ENCODE results near the gene ZNF691. TPM values are rescaled to one million over a fixed set of nuclear protein-coding genes. Genes with fewer than 3 reads are reported as not detected.

The ZNF691 gene
- total RNA-seq, 1 donor: 14.8 TPM

- DNase-seq (ENCODE audit: low read depth in 2 of 3, low spot score in 2 of 3): no peak
Measured at GRCh38 chr1:42832641-42833240, 13.7 kb upstream of the ZNF691 start.

GRCh38 chr1:42833981-42834380 lies 12.4 kb upstream of the ZNF691 start:
- DNase-seq (ENCODE audit: low read depth in 2 of 3, low spot score in 2 of 3): no peak

GRCh38 chr1:42834803-42835202 lies 11.6 kb upstream of the ZNF691 start:
- no peak for DNase-seq (ENCODE audit: low read depth in 2 of 3, low spot score in 2 of 3)

GRCh38 chr1:42835422-42835821 lies 11.0 kb upstream of the ZNF691 start:
- no peak for DNase-seq (ENCODE audit: low read depth in 2 of 3, low spot score in 2 of 3)

- DNase-seq (ENCODE audit: low read depth in 2 of 3, low spot score in 2 of 3): no peak
Measured at GRCh38 chr1:42837709-42838108, 8.7 kb upstream of the ZNF691 start.

GRCh38 chr1:42838482-42839190 lies 7.8 kb upstream of the ZNF691 start:
- no peak for DNase-seq (ENCODE audit: low read depth in 2 of 3, low spot score in 2 of 3)

DNA sequence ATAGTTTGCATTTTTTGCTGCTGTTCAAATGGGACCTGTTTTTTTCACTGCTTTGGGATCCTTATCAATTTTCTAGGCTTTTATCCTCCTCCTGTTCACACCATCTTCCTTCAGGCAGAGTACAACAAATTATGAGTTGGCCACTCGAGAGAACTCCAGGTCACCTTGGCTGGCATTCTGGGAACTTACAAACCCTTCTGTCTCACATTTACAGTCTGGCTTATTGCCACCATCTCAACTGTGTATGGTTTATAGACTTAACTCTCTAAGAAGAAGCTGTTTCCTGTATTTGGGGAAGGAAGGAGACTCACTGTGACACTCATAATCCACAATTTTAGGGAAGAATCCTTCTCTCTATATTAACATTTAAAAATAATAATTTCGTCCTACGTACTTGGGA lies 5.4 kb upstream of the ZNF691 start:
- no peak for DNase-seq (ENCODE audit: low read depth in 2 of 3, low spot score in 2 of 3)

GRCh38 chr1:42841440-42842147 lies 4.8 kb upstream of the ZNF691 start:
- DNase-seq (ENCODE audit: low read depth in 2 of 3, low spot score in 2 of 3): no peak

DNA sequence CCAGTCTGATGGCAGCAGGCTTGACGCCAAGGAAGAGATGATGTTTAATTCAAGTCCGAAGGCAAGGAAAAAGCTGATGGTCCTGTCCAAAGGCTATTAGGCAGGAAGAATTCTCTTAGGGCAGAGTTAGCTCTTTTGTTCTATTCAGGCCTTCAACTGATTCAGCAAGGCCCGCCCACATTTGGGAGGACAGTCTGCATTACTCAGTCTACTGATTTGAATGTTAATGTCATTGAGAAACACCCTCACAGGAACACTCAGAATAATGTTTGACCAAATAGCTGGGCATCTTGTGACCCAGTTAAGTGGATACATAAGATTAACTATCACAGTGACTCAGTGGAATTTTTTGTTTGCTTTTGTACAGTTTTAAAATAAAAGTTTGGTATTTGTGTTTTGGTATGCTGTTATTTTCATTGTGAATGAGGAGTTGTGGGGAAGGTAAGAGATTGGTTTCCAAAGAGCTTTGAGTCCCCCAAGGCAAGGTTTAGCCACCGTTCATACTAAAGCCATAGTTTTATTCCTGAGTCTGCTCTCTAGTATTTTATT lies 1.7 kb upstream of the ZNF691 start:
- no peak for DNase-seq (ENCODE audit: low read depth in 2 of 3, low spot score in 2 of 3)

- DNase-seq (ENCODE audit: low read depth in 2 of 3, low spot score in 2 of 3): no peak
Measured at GRCh38 chr1:42845193-42845592, 1.2 kb upstream of the ZNF691 start.

GRCh38 chr1:42845866-42846256 lies 552 bp upstream of the ZNF691 start:
- DNase-seq (ENCODE audit: low read depth in 2 of 3, low spot score in 2 of 3): no peak

GRCh38 chr1:42847111-42847595 lies 740 bp downstream of the ZNF691 start:
- DNase-seq (ENCODE audit: low read depth in 2 of 3, low spot score in 2 of 3): no peak

- no peak for DNase-seq (ENCODE audit: low read depth in 2 of 3, low spot score in 2 of 3)
Measured at GRCh38 chr1:42847721-42848460, 1.5 kb downstream of the ZNF691 start.

GRCh38 chr1:42848823-42849537 lies 2.6 kb downstream of the ZNF691 start:
- DNase-seq (ENCODE audit: low read depth in 2 of 3, low spot score in 2 of 3): no peak

GRCh38 chr1:42849944-42850343 lies 3.5 kb downstream of the ZNF691 start:
- DNase-seq (ENCODE audit: low read depth in 2 of 3, low spot score in 2 of 3): no peak

DNA sequence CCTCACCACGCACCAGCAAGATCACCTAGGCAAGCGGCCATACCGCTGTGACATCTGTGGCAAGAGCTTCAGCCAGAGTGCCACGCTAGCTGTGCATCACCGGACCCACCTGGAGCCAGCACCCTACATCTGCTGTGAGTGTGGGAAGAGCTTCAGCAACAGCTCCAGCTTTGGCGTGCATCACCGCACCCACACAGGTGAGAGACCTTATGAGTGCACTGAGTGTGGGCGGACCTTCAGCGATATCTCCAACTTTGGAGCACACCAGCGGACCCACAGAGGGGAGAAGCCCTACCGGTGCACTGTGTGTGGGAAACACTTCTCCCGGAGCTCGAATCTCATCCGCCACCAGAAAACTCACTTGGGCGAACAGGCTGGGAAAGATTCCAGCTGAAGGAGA lies 5.0 kb downstream of the ZNF691 start:
- no peak for DNase-seq (ENCODE audit: low read depth in 2 of 3, low spot score in 2 of 3)

- no peak for DNase-seq (ENCODE audit: low read depth in 2 of 3, low spot score in 2 of 3)
Measured at GRCh38 chr1:42851960-42852607, 5.7 kb downstream of the ZNF691 start.

DNA sequence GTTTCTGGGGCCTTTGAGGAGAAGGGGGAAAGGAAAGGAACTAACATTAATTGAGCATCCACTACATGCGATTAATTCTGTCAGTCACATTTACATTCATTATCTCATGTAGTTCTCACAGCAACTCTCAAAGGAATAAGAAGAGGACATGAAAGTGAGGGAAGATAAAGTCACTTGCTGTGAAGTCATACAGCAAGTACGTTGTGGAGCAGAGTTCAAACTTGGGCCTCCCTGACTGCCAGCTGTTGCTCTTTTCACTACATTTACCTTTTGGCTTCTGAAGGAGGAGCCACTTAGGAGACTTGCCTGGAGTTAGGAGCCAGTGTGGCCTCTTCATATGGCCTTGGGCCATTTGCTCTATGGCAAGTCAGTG lies 6.2 kb downstream of the ZNF691 start:
- DNase-seq (ENCODE audit: low read depth in 2 of 3, low spot score in 2 of 3): no peak

- no peak for DNase-seq (ENCODE audit: low read depth in 2 of 3, low spot score in 2 of 3)
Measured at GRCh38 chr1:42853116-42853884, 6.9 kb downstream of the ZNF691 start.
